Stomach smooth muscle (tissue), 2 donors: ENCODE measurements around the gene NKAIN4.

Source experiments
- H3K27ac ChIP-seq: one replicate; pipeline ENCODE4 v1.7.0; 2013; ENCODE audit warnings: mild to moderate bottlenecking, low read length, inconsistent platforms
- H3K27me3 ChIP-seq, 2 donors: one replicate each; pipeline ENCODE4 v1.7.0; 2013; ENCODE audit warnings: low read length in 2 of 2; ENCODE audit not compliant: insufficient read depth in 2 of 2, control insufficient read depth in 1 of 2
- H3K36me3 ChIP-seq, 2 donors: one replicate each; pipeline ENCODE4 v1.7.0; 2013; ENCODE audit warnings: low read length in 2 of 2; ENCODE audit not compliant: control insufficient read depth in 2 of 2, insufficient read depth in 2 of 2
- H3K4me1 ChIP-seq: one replicate; pipeline ENCODE4 v1.7.0; 2013; ENCODE audit warnings: low read length; ENCODE audit not compliant: control insufficient read depth, insufficient read depth
- H3K4me3 ChIP-seq, 2 donors: one replicate each; pipeline ENCODE4 v1.7.0; 2013; ENCODE audit warnings: low read length in 2 of 2
- H3K9ac ChIP-seq, 2 donors: one replicate each; pipeline ENCODE4 v1.7.0; 2013; ENCODE audit warnings: low read length in 2 of 2, mild to moderate bottlenecking in 1 of 2
- H3K9me3 ChIP-seq, 2 donors: one replicate each; pipeline ENCODE4 v1.7.0; 2013; ENCODE audit warnings: low read length in 2 of 2; ENCODE audit not compliant: control insufficient read depth in 2 of 2
- donor health status: healthy.
- donor health status: Pancreatic carcinoma.

Gene NKAIN4

DNA sequence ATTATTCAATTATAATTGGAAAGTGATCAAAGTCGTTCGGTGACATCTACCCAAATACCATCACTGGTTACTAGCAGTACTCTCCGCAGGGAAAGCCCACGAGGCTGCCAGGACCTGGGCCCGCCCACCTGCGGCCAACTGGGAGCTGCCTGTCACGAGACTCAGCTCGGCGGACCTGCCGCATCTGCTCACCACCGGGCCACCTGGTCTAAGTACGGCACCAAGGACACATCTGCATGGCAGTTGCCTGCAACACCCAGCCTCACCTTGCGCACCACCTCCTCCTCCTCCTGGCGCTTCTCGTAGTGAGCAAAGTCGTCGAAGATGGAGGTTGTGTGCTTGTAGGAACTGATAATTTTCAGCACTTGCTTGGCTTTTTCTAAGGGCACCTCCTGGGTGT is 52.2 kb downstream of the NKAIN4 start:
- H3K4me3 ChIP-seq = no peak overlapping the region
- H3K9me3 ChIP-seq = no peaks in the 10 kb centered on the region
- no peak overlapping the region for H3K9ac ChIP-seq
- no peak overlapping the region for H3K27ac ChIP-seq
- no peaks in the 10 kb centered on the region for H3K27me3 ChIP-seq
- peaks cover 24% of the 10 kb centered on the region for H3K4me1 ChIP-seq
- peaks cover 38 to 39% of the 10 kb centered on the region in 2 donors for H3K36me3 ChIP-seq

- Histone ChIP-seq H3K9ac (no peak overlapping the region), H3K27ac (no peak overlapping the region), H3K27me3 (no peaks in the 10 kb centered on the region), H3K9me3 (no peaks in the 10 kb centered on the region), H3K4me3 (no peak overlapping the region), H3K4me1 (peaks cover 13% of the 10 kb centered on the region), H3K36me3 (peaks cover 31 to 33% of the 10 kb centered on the region in 2 donors)
Measured at GRCh38 chr20:63198606-63199005, 55.7 kb downstream of the NKAIN4 start.

DNA sequence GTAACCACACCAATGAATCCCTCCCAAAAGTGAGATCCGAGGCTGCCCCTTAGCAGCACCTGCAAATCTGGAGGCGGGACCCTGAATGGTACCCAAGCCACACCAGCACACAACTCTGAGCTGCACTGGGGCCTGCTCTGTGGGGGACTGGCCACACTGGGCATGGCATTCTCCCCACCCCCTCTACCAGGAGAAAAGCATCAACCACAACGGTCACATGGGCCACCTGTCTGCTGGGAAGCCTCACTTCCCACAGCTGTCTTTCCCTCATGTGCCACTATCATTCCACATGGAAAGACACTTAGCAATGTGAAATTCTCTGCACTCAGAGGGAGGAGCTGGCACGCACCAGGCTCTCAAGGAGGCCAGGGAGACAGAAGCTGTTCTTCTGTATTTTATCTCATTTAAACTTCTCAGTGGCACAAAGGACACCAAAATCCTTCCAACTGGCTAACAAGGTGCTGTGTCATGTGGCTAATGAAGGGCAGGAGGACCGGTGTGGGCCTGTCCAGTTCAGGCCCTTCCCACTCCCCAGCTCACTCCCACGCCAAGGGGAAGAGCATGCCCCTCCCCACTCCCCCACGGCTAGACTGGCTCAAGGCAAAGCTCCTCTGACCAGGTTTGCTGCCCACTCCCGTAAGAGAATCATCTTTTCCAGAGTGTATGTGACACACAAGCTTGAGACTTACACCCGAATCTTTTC is 57.3 kb downstream of the NKAIN4 start:
- H3K27ac ChIP-seq = no peak overlapping the region

GRCh38 chr20:63194797-63195173 is 59.5 kb downstream of the NKAIN4 start:
- H3K4me3 ChIP-seq = no peak overlapping the region
- no peaks in the 10 kb centered on the region for H3K9me3 ChIP-seq
- peaks cover 10% of the 10 kb centered on the region for H3K4me1 ChIP-seq
- H3K36me3 ChIP-seq = peaks cover 9 to 11% of the 10 kb centered on the region in 2 donors
- no peak overlapping the region for H3K9ac ChIP-seq
- no peaks in the 10 kb centered on the region for H3K27me3 ChIP-seq
- no peak overlapping the region for H3K27ac ChIP-seq

More for the DNA sequence above, 57.3 kb downstream of the NKAIN4 start:
- peaks cover 13% of the 10 kb centered on the region for H3K4me1 ChIP-seq
- no peaks in the 10 kb centered on the region for H3K9me3 ChIP-seq
- H3K36me3 ChIP-seq = peaks cover 15 to 19% of the 10 kb centered on the region in 2 donors
- no peak overlapping the region for H3K4me3 ChIP-seq
- no peak overlapping the region for H3K9ac ChIP-seq
- H3K27me3 ChIP-seq = no peaks in the 10 kb centered on the region

DNA sequence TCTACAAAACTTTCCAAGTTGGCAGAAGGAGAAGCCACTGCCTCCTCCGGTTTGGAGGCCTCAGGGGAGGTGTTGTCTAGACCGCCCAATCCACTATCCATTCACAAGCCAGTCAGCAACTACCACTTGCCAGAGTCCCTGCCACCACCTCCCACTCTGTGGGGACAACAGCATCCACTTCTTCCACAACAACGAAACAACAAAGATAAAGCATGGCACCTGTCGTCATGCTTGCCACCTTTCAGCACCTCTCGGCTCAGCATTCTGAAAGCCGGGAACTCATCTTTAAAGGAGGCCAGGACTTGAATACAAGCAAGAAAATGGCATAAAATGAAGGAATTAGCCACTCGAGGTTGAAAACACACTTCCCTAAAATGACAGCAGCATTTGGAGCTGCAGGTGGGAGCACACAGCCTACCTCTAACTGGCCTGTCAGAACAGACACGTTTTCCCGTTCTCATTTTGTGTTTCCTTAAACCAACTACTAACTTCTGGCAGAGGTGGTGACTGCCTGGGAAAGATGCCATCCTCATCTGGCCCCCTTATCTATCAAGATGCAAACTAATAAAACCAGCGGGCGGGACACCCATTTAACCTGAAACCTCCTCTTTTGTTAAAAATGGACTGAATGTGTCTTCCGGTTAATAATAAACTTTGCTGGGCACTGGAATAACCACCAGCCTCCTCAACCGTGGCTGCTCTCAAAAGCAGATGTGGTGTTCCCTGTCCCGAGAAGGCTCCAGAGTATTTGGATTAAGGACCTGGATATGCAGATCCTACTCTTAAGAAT is 60.1 kb downstream of the NKAIN4 start:
- Histone ChIP-seq H3K9ac (no peak overlapping the region), H3K9me3 (no peaks in the 10 kb centered on the region), H3K27ac (no peak overlapping the region), H3K4me1 (peaks cover 10% of the 10 kb centered on the region), H3K4me3 (no peak overlapping the region), H3K36me3 (peaks cover 9 to 11% of the 10 kb centered on the region in 2 donors), H3K27me3 (no peaks in the 10 kb centered on the region)

GRCh38 chr20:63192721-63193120 is 61.5 kb downstream of the NKAIN4 start:
- no peak overlapping the region for H3K9ac ChIP-seq
- no peaks in the 10 kb centered on the region for H3K9me3 ChIP-seq
- peaks cover 9 to 11% of the 10 kb centered on the region in 2 donors for H3K36me3 ChIP-seq
- no peaks in the 10 kb centered on the region for H3K27me3 ChIP-seq
- no peak overlapping the region for H3K27ac ChIP-seq
- no peak overlapping the region for H3K4me3 ChIP-seq
- peaks cover 10% of the 10 kb centered on the region for H3K4me1 ChIP-seq

DNA sequence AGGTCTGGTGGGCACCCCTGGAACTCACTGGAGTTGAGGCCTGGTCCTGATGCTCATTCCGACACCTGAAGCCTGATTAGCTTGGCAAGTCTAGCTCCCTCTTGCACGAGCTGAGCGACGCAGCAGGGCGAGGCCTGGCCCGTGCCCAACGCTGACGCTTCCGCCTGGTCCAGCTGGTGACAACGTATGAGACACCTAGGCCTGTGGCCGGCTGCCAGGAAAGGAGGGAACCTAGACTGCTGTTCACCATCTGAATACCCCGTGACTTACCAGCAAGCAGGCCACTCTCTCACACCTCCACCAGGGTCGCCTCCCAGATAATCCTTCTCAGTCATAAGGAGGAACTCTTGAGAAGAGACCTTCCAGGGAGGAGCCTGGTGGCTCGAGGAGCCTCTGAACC is 62.9 kb downstream of the NKAIN4 start:
- Histone ChIP-seq H3K9ac (no peak overlapping the region), H3K4me3 (no peak overlapping the region), H3K27me3 (no peaks in the 10 kb centered on the region), H3K9me3 (no peaks in the 10 kb centered on the region), H3K4me1 (no peaks in the 10 kb centered on the region), H3K36me3 (peaks cover 8 to 9% of the 10 kb centered on the region in 2 donors), H3K27ac (no peak overlapping the region)

DNA sequence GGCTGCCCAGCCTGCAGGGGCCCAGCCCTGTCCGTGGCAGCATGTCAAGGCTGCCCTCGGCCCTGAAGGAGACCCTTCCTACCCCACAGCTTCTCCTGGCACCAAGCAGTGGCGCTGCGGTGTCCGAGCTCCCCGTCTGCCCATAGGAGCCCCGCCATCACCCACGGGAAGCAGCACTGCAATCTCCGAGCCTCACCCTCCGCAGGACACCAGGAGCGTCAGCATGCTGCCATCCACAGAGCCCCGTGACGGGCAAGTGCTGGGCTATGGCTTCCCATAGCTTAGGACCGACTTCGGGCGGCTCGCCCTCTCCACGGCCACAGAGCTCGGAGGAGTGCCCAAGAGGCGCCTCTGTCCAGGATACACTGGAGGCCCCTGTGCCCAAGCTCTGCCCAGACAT is 63.4 kb downstream of the NKAIN4 start:
- no peaks in the 10 kb centered on the region for H3K9me3 ChIP-seq
- no peaks in the 10 kb centered on the region for H3K4me1 ChIP-seq
- H3K9ac ChIP-seq = no peak overlapping the region

More for the DNA sequence above, 63.4 kb downstream of the NKAIN4 start:
- H3K36me3 ChIP-seq = peaks cover 8 to 9% of the 10 kb centered on the region in 2 donors
- H3K27ac ChIP-seq = no peak overlapping the region
- H3K4me3 ChIP-seq = no peak overlapping the region
- H3K27me3 ChIP-seq = no peaks in the 10 kb centered on the region
